HepG2 (cell line): ENCODE results near the gene TBCD. TPM values are rescaled to one million over a fixed set of nuclear protein-coding genes. Genes with fewer than 3 reads are reported as not detected.

Experiments used
- ATAC-seq: fragments of 200-7000 bp; cut with Tn5 transposase; 3 replicates; pipeline ENCODE4 v1.9.1; 2020; ENCODE audit warnings: mild to moderate bottlenecking, moderate library complexity
- BruUV-seq: library from RNA; stranded (reverse); fragments of 400-500 nt; replicated peaks from 2 replicates; lab custom pipeline; 2021; lab: Mats Ljungman, UMichigan
- CTCF ChIA-PET: fragments of 300-600 bp; formaldehyde crosslinking; extraction: SDS; loops from one replicate; lab custom pipeline; 2021; ENCODE audit warnings: low total read pairs, inconsistent platforms, low intra/inter-chr PET ratio; lab: Yijun Ruan, JAX
- POLR2A ChIA-PET: fragments of 350-600 bp; sonication (Branson Sonifier 250); formaldehyde crosslinking; loops from one replicate; lab custom pipeline; 2020; ENCODE audit warnings: antibody characterized with exemption, inconsistent platforms; lab: Yijun Ruan, JAX
- DNase-seq: peaks from one replicate; pipeline ENCODE4 v3.0.0-alpha.2; 2015; ENCODE audit warnings: low spot score
- FAIRE-seq: peaks from 3 replicates; lab custom pipeline; 2011; peaks lifted over from hg19 to GRCh38; lab: Jason Lieb, UNC
- H2AFZ ChIP-seq: one replicate; pipeline ENCODE4 v1.6.1; 2011; ENCODE audit warnings: low read length, inconsistent platforms
- H3K27ac ChIP-seq: fragments of 300-600 bp; 3 replicates; pipeline ENCODE4 v1.8.0; 2011; ENCODE audit warnings: mixed run types, mild to moderate bottlenecking, mixed read lengths, low read length, inconsistent platforms; ENCODE audit not compliant: insufficient read depth; ENCODE audit errors: extremely low read length
- H3K27me3 ChIP-seq, 2 experiments: fragments of 200-600 bp in 1 of 2; 2 replicates in 1 of 2; 3 replicates in 1 of 2; pipeline versions ENCODE4 v1.6.0 to v1.8.0; 2011; ENCODE audit warnings: low read length in 2 of 2, mild to moderate bottlenecking in 2 of 2, moderate library complexity in 2 of 2, inconsistent platforms in 1 of 2; ENCODE audit not compliant: insufficient read depth in 2 of 2, control insufficient read depth in 1 of 2
- H3K36me3 ChIP-seq, 2 experiments: fragments of 200-600 bp in 1 of 2; replicated peaks in 1 of 2; 2 replicates in 1 of 2; 3 replicates in 1 of 2; pipeline versions ENCODE4 v1.5.1 to v1.8.0; 2011; ENCODE audit warnings: low read length in 2 of 2, inconsistent platforms in 1 of 2; ENCODE audit not compliant: insufficient read depth in 2 of 2, control insufficient read depth in 1 of 2
- H3K4me1 ChIP-seq: 2 replicates; pipeline ENCODE4 v1.5.1; 2012; ENCODE audit warnings: low read length, inconsistent platforms; ENCODE audit not compliant: insufficient read depth
- H3K4me2 ChIP-seq: 2 replicates; pipeline ENCODE4 v1.6.0; 2011; ENCODE audit warnings: low read depth, low read length, inconsistent platforms
- H3K4me3 ChIP-seq, 3 experiments: fragments of 200-600 bp in 1 of 3; sonication (generic), shearing (Covaris generic) in 1 of 3; replicated peaks in 1 of 3; 2 replicates each; pipeline ENCODE4 v1.5.1; 2011 to 2016; ENCODE audit warnings: low read length in 3 of 3, inconsistent platforms in 2 of 3, low read depth in 2 of 3, mild to moderate bottlenecking in 2 of 3, control low read depth in 1 of 3, mixed read lengths in 1 of 3; ENCODE audit not compliant: insufficient read depth in 1 of 3
- H3K79me2 ChIP-seq: one replicate; pipeline ENCODE4 v1.6.1; 2011; ENCODE audit warnings: low read length, inconsistent platforms; ENCODE audit not compliant: insufficient read depth
- H3K9ac ChIP-seq: 2 replicates; pipeline ENCODE4 v1.6.0; 2011; ENCODE audit warnings: mild to moderate bottlenecking, low read depth, low read length, inconsistent platforms; ENCODE audit not compliant: insufficient read depth
- H3K9me3 ChIP-seq: 2 replicates; pipeline ENCODE4 v1.5.1; 2012; ENCODE audit warnings: mild to moderate bottlenecking, low read length
- H4K20me1 ChIP-seq: 2 replicates; pipeline ENCODE4 v1.6.0; 2011; ENCODE audit warnings: inconsistent platforms, mild to moderate bottlenecking, low read length, moderate library complexity; ENCODE audit not compliant: insufficient read depth
- GABPA ChIP-seq, 2 experiments: IDR thresholded peaks; 2 replicates each; pipeline ENCODE4 v1.6.1; 2011 to 2016; ENCODE audit warnings: low read depth in 2 of 2, low read length in 1 of 2, missing biosample characterization in 1 of 2, missing genetic modification characterization in 1 of 2
- IRX3 ChIP-seq: sonication (generic); formaldehyde crosslinking; IDR thresholded peaks from 2 replicates; pipeline ENCODE4 v1.8.1; 2023; ENCODE audit warnings: mild to moderate bottlenecking, low read depth, missing genetic modification reagents, borderline replicate concordance
- KDM3A ChIP-seq: IDR thresholded peaks from 2 replicates; pipeline ENCODE4 v1.6.1; 2018; ENCODE audit warnings: low read depth, missing compliant biosample characterization
- MEF2D ChIP-seq: sonication (generic); formaldehyde crosslinking; IDR thresholded peaks from 2 replicates; pipeline ENCODE4 v1.5.1; 2020; ENCODE audit warnings: mild to moderate bottlenecking, missing genetic modification reagents
- MTF1 ChIP-seq: sonication (generic); formaldehyde crosslinking; IDR thresholded peaks from 2 replicates; pipeline ENCODE4 v1.5.0; 2020; ENCODE audit warnings: missing genetic modification reagents
- ONECUT2 ChIP-seq: sonication (generic); formaldehyde crosslinking; IDR thresholded peaks from 2 replicates; pipeline ENCODE4 v1.4.0; 2020; ENCODE audit warnings: missing genetic modification reagents
- SOX5 ChIP-seq: IDR thresholded peaks from 2 replicates; pipeline ENCODE4 v1.6.1; 2016; ENCODE audit warnings: borderline replicate concordance
- ZNF484 ChIP-seq: sonication (generic); formaldehyde crosslinking; IDR thresholded peaks from 2 replicates; pipeline ENCODE4 v1.5.1; 2020; ENCODE audit warnings: mild to moderate bottlenecking, low read depth, missing genetic modification reagents, borderline replicate concordance
- ZNF619 ChIP-seq: sonication (generic); formaldehyde crosslinking; IDR thresholded peaks from 2 replicates; pipeline ENCODE4 v1.4.0; 2020; ENCODE audit warnings: mild to moderate bottlenecking, missing genetic modification reagents
- ZNF652 ChIP-seq: IDR thresholded peaks from 2 replicates; pipeline ENCODE4 v1.6.1; 2016; ENCODE audit warnings: low read depth, borderline replicate concordance
- ZNF891 ChIP-seq: sonication (generic); formaldehyde crosslinking; IDR thresholded peaks from 2 replicates; pipeline ENCODE4 v1.5.0; 2020; ENCODE audit warnings: mild to moderate bottlenecking, missing genetic modification reagents
- WGBS: methylation state at CpG from one replicate; pipeline ENCODE4 v1.1.6; 2017; ENCODE audit warnings: low lambda C conversion rate; 5-methylcytosine and 5-hydroxymethylcytosine counted together
- in situ Hi-C: cut with HindIII; loops from 2 replicates; pipeline ENCODE4 v1.10.0; 2017; ENCODE audit warnings: low pct_unique_long_range_greater_than_20kb; ENCODE audit not compliant: extremely low pct_ligation_motif_present
- intact Hi-C: fragments of 100-400 bp; cut with micrococcal nuclease; formaldehyde crosslinking; loops from one replicate; pipeline ENCODE4 v1.10.0; 2022; ENCODE audit not compliant: unreplicated experiment
- polyA plus RNA-seq, 8 experiments: library from polyadenylated mRNA; depleted of rRNA in 3 of 8; stranded (reverse) in 7 of 8; unstranded in 1 of 8; fragments of >200 nt; fragmentation: Illumina TruSeq in 4 of 8; extraction: Trizol in 4 of 8; gene quantifications; 2 replicates each; pipeline versions ENCODE4 v1.2.1 to v1.2.3, GENCODE V29; 2011 to 2016; ENCODE audit warnings: low read depth in 4 of 8, missing spikeins in 1 of 8, mixed read lengths in 1 of 8; ENCODE audit not compliant: insufficient read depth in 1 of 8
- total RNA-seq, 5 experiments: library from RNA; depleted of rRNA; stranded (reverse); fragments of >200 nt; fragmentation: Illumina TruSeq; extraction: Trizol; gene quantifications; 2 replicates each; pipeline ENCODE4 v1.2.3, GENCODE V29; 2016; ENCODE audit warnings: low read depth in 1 of 5

Gene TBCD
- total and polyA plus RNA-seq, 2 of the 13 experiments (the other 11 are each of a cell fraction or from before 2014, with no cell fraction given) = 33.9 to 54.8 TPM

DNA sequence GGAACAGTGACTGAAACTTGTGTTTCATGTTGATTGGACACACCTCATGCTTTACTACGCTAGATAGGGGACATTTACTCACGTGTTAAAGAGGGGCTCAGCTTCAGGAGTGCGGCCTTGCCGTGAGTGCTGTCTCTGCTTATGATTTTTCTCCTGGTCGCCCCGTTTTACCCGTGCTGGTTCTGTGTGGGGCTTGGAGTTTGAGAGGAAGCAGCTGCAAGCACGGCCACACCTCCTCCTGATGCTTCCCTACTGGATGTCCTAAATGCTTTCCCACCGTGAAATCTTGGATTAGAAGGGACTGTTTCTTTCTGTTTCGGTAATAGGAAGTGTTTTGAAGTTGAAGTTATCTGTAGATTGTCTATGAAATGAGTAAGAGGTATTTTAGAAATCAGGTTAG lies 141.9 kb downstream of the TBCD start:
- FAIRE-seq (no peak), ATAC-seq (no peak), DNase-seq (no peak)
- TF ChIP-seq ONECUT2 (CRISPR knock-in tag) = no peak
- TF ChIP-seq KDM3A (CRISPR knock-in tag) = no peak
- TF ChIP-seq ZNF619 (CRISPR knock-in tag) = no peak
- TF ChIP-seq IRX3 (CRISPR knock-in tag) = no peak
- TF ChIP-seq MEF2D (CRISPR knock-in tag) = no peak
- TF ChIP-seq SOX5 (CRISPR knock-in tag) = no peak
- TF ChIP-seq ZNF891 = no peak
- TF ChIP-seq ZNF652 (CRISPR knock-in tag) = no peak
- no peak for TF ChIP-seq MTF1 (CRISPR knock-in tag)
- POLR2A ChIA-PET = no interaction called here
- no peak overlapping the region for H2AFZ ChIP-seq
- BruUV-seq = no TSS peak
- no peaks in the 10 kb centered on the region for H3K79me2 ChIP-seq
- no peaks in the 10 kb centered on the region for H3K27me3 ChIP-seq
- H3K36me3 ChIP-seq = peaks cover 10 to 20% of the 10 kb centered on the region in 2 experiments; a peak in 4 of 5 replicates
- peaks cover 20% of the 10 kb centered on the region for H3K4me1 ChIP-seq
- H3K9ac ChIP-seq = no peak overlapping the region
- H3K4me2 ChIP-seq = no peak overlapping the region
- no peaks in the 10 kb centered on the region for H4K20me1 ChIP-seq
- in situ Hi-C loops (no loop called here), intact Hi-C loops (no loop called here)
- H3K9me3 ChIP-seq = no peaks in the 10 kb centered on the region
- CTCF ChIA-PET = no interaction called here
- H3K4me3 ChIP-seq = no peak overlapping the region
- no peak overlapping the region for H3K27ac ChIP-seq
- WGBS = 98% methylated on average over 10 of the region's 10 CpGs

DNA sequence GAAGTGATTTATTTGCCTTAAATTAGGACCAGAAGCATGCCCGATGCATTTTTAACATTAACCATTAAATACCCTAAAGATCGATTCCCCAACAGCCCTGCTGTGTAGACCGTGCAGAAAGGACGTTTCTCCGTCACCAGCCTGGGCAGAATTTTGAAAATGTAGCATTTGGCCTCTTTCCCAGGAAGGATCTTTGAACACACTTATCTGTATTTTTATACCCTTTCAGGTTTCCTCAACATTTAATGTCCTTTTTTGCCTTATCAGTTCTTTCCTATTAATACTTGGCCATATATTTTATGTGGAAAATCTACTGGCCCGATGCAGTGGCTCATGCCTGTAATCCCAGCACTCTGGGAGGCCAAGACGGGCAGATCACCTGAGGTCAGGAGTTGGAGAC lies 142.5 kb downstream of the TBCD start:
- CTCF ChIA-PET = no interaction called here

More for the DNA sequence above, 142.5 kb downstream of the TBCD start:
- Histone ChIP-seq H3K79me2 (no peaks in the 10 kb centered on the region), H3K9ac (no peak overlapping the region), H3K36me3 (peaks cover 12 to 20% of the 10 kb centered on the region in 2 experiments; a peak in 4 of 5 replicates), H4K20me1 (no peaks in the 10 kb centered on the region), H3K4me2 (no peak overlapping the region), H3K4me3 (no peak overlapping the region), H2AFZ (no peak overlapping the region), H3K27me3 (no peaks in the 10 kb centered on the region), H3K27ac (no peak overlapping the region), H3K4me1 (peaks cover 14% of the 10 kb centered on the region), H3K9me3 (no peaks in the 10 kb centered on the region)
- ATAC-seq (no peak), FAIRE-seq (no peak), DNase-seq (no peak)
- intact Hi-C loops = no loop called here
- POLR2A ChIA-PET = no interaction called here
- TF ChIP-seq ZNF484 (CRISPR knock-in tag) (no peak), GABPA (IDR thresholded peaks at IDR 0.05; ENCODE audit: low read depth, low read length) (no peak), GABPA (CRISPR knock-in tag; IDR thresholded peaks at IDR 0.05; ENCODE audit: low read depth) (no peak)
- WGBS = 95% methylated on average over 7 of the region's 7 CpGs
- in situ Hi-C loops = no loop called here
- BruUV-seq = no TSS peak
